HEK293 (cell line): ENCODE measurements around the gene SCYL1.
A peak's percentile ranks its signal among the peaks of the same experiment; 100 is the strongest.

ENCODE experiments used
- CTCF ChIA-PET: fragments of 350-600 bp; formaldehyde crosslinking; extraction: SDS; loops from one replicate; lab custom pipeline; 2021; ENCODE audit warnings: antibody characterized with exemption; lab: Yijun Ruan, JAX
- POLR2A ChIA-PET: fragments of 300-600 bp; formaldehyde crosslinking; extraction: SDS; loops from one replicate; lab custom pipeline; 2020; ENCODE audit warnings: antibody characterized with exemption, inconsistent platforms; lab: Yijun Ruan, JAX
- H3K27ac ChIP-seq: fragments of 200-500 bp; sonication (Bioruptor generic); 2 replicates; pipeline ENCODE4 v1.5.1; 2014; ENCODE audit warnings: low read depth, low read length, control low read depth, inconsistent platforms; ENCODE audit errors: extremely low read depth
- H3K36me3 ChIP-seq, 2 experiments: fragments of 200-500 bp in 1 of 2; sonication (Bioruptor generic) in 1 of 2; 1 replicate in 1 of 2; 2 replicates in 1 of 2; pipeline ENCODE4 v1.5.1; 2014 to 2017; ENCODE audit warnings: inconsistent platforms in 2 of 2, low read length in 2 of 2; ENCODE audit not compliant: control insufficient read depth in 2 of 2, insufficient read depth in 1 of 2
- H3K4me1 ChIP-seq: fragments of 200-500 bp; sonication (Bioruptor generic); 2 replicates; pipeline ENCODE4 v1.5.1; 2014; ENCODE audit warnings: mild to moderate bottlenecking, low read length, inconsistent platforms; ENCODE audit not compliant: control insufficient read depth, insufficient read depth
- H3K4me3 ChIP-seq: 2 replicates; pipeline ENCODE4 v1.5.1; 2011; ENCODE audit warnings: low read depth, mild to moderate bottlenecking, control low read depth, low read length, moderate library complexity
- H3K9me3 ChIP-seq: fragments of 200-500 bp; sonication (Bioruptor generic); 2 replicates; pipeline ENCODE4 v1.5.1; 2014; ENCODE audit warnings: low read depth, low read length, inconsistent platforms; ENCODE audit not compliant: control insufficient read depth, insufficient read depth
- GLIS1 ChIP-seq: fragments of 450-650 bp; formaldehyde crosslinking; IDR thresholded peaks from 2 replicates; pipeline ENCODE4 v1.5.1; 2016; ENCODE audit warnings: missing biosample characterization, missing genetic modification characterization
- HIC1 ChIP-seq: fragments of 450-650 bp; formaldehyde crosslinking; IDR thresholded peaks from 2 replicates; pipeline ENCODE4 v1.5.1; 2016; ENCODE audit warnings: missing biosample characterization, missing genetic modification characterization
- INSM2 ChIP-seq: fragments of 450-650 bp; formaldehyde crosslinking; IDR thresholded peaks from 2 replicates; pipeline ENCODE4 v1.5.1; 2016; ENCODE audit warnings: missing biosample characterization, missing genetic modification characterization
- PRDM10 ChIP-seq: fragments of 450-650 bp; formaldehyde crosslinking; IDR thresholded peaks from 2 replicates; pipeline ENCODE4 v1.5.1; 2016; ENCODE audit warnings: missing biosample characterization, missing genetic modification characterization
- RBAK ChIP-seq: fragments of 450-650 bp; formaldehyde crosslinking; IDR thresholded peaks from 2 replicates; pipeline ENCODE4 v1.5.1; 2016; ENCODE audit warnings: missing biosample characterization, missing genetic modification characterization
- REST ChIP-seq: fragments of 450-650 bp; formaldehyde crosslinking; IDR thresholded peaks from 2 replicates; pipeline ENCODE4 v1.5.1; 2016; ENCODE audit warnings: missing biosample characterization, missing genetic modification characterization
- SP2 ChIP-seq: fragments of 450-650 bp; formaldehyde crosslinking; IDR thresholded peaks from 2 replicates; pipeline ENCODE4 v1.5.1; 2016; ENCODE audit warnings: missing biosample characterization, missing genetic modification characterization
- YY1 ChIP-seq: fragments of 450-650 bp; formaldehyde crosslinking; IDR thresholded peaks from 2 replicates; pipeline ENCODE4 v1.5.1; 2018; ENCODE audit warnings: missing biosample characterization, missing genetic modification characterization
- ZFP41 ChIP-seq: fragments of 450-650 bp; formaldehyde crosslinking; IDR thresholded peaks from 2 replicates; pipeline ENCODE4 v1.5.1; 2016; ENCODE audit warnings: missing biosample characterization, missing genetic modification characterization, borderline replicate concordance
- ZNF133 ChIP-seq: fragments of 450-650 bp; formaldehyde crosslinking; IDR thresholded peaks from 2 replicates; pipeline ENCODE4 v1.5.1; 2016; ENCODE audit warnings: missing biosample characterization, missing genetic modification characterization
- ZNF157 ChIP-seq: fragments of 450-650 bp; formaldehyde crosslinking; IDR thresholded peaks from 2 replicates; pipeline ENCODE4 v1.5.1; 2016; ENCODE audit warnings: missing biosample characterization, missing genetic modification characterization
- ZNF19 ChIP-seq: fragments of 450-650 bp; formaldehyde crosslinking; IDR thresholded peaks from 2 replicates; pipeline ENCODE4; 2016; ENCODE audit warnings: missing biosample characterization, missing genetic modification characterization, low read depth
- ZNF214 ChIP-seq: fragments of 450-650 bp; formaldehyde crosslinking; IDR thresholded peaks from 2 replicates; pipeline ENCODE4 v1.5.1; 2017; ENCODE audit warnings: missing biosample characterization, mild to moderate bottlenecking, missing genetic modification characterization, borderline replicate concordance
- ZNF223 ChIP-seq: fragments of 450-650 bp; formaldehyde crosslinking; IDR thresholded peaks from 2 replicates; pipeline ENCODE4 v1.5.1; 2016; ENCODE audit warnings: missing biosample characterization, missing genetic modification characterization
- ZNF239 ChIP-seq: fragments of 450-650 bp; formaldehyde crosslinking; IDR thresholded peaks from 2 replicates; pipeline ENCODE4 v1.5.1; 2016; ENCODE audit warnings: missing biosample characterization, missing genetic modification characterization
- ZNF335 ChIP-seq: fragments of 450-650 bp; formaldehyde crosslinking; conservative IDR thresholded peaks from 2 replicates; pipeline ENCODE4 v1.5.1; 2016; ENCODE audit warnings: missing biosample characterization, missing genetic modification characterization
- ZNF341 ChIP-seq: fragments of 450-650 bp; formaldehyde crosslinking; IDR thresholded peaks from 2 replicates; pipeline ENCODE4; 2016; ENCODE audit warnings: low read depth, missing biosample characterization, missing genetic modification characterization
- ZNF362 ChIP-seq: fragments of 450-650 bp; formaldehyde crosslinking; IDR thresholded peaks from 2 replicates; pipeline ENCODE4 v1.5.1; 2016; ENCODE audit warnings: missing biosample characterization, missing genetic modification characterization
- ZNF391 ChIP-seq: fragments of 450-650 bp; formaldehyde crosslinking; IDR thresholded peaks from 2 replicates; pipeline ENCODE4 v1.5.1; 2016; ENCODE audit warnings: low read depth, missing biosample characterization, missing genetic modification characterization, borderline replicate concordance
- ZNF561 ChIP-seq: fragments of 450-650 bp; IDR thresholded peaks from 2 replicates; pipeline ENCODE4 v1.5.1; 2018; ENCODE audit warnings: missing biosample characterization, missing genetic modification characterization, borderline replicate concordance
- ZNF624 ChIP-seq: fragments of 450-650 bp; formaldehyde crosslinking; IDR thresholded peaks from 2 replicates; pipeline ENCODE4 v1.5.1; 2017; ENCODE audit warnings: missing biosample characterization, missing genetic modification characterization
- ZNF768 ChIP-seq: fragments of 450-650 bp; formaldehyde crosslinking; IDR thresholded peaks from 2 replicates; pipeline ENCODE4 v1.5.1; 2018; ENCODE audit warnings: missing biosample characterization, mild to moderate bottlenecking, missing genetic modification characterization

SCYL1 gene

GRCh38 chr11:65555693-65556231, 30.9 kb downstream of the SCYL1 start (continued):
- TF ChIP-seq HIC1 (tag by site-specific recombination), result no peak
- TF ChIP-seq INSM2 (tag by site-specific recombination), result 0 out of 2 replicates have a peak, but pooled peaks have one; percentile 6
- TF ChIP-seq ZNF624, result no peak
- TF ChIP-seq ZNF341 (tag by site-specific recombination), result no peak
- TF ChIP-seq ZNF223 (tag by site-specific recombination), result no peak
- TF ChIP-seq, all 188 proteins: peak for 13

GRCh38 chr11:65556470-65557279, 31.8 kb downstream of the SCYL1 start:
- peak overlapping the region; percentile 52 for H3K4me3 ChIP-seq
- ChIA-PET POLR2A (interaction anchor here (0.6 to 1.5 kb wide), 4 partner anchors 10 to 15 kb away, joined by 3 to 6 read pairs (median 5); partner anchors contain the start of gene ZNRD2), CTCF (interaction anchor here (0.6 to 1.8 kb wide), 6 partner anchors 12 to 225 kb away, joined by 3 to 8 read pairs (median 4); partner anchors contain the start of gene ZNRD2)
- peaks cover 19% of the 10 kb centered on the region for H3K4me1 ChIP-seq
- H3K36me3 ChIP-seq, result peaks cover 0 to 19% of the 10 kb centered on the region in 2 experiments; a peak in 2 of 3 replicates
- peak overlapping the region; percentile 81 for H3K27ac ChIP-seq
- H3K9me3 ChIP-seq, result no peaks in the 10 kb centered on the region
- TF ChIP-seq ZNF214 (tag by site-specific recombination) (no peak), RBAK (tag by site-specific recombination) (no peak), YY1 (no peak), ZNF239 (tag by site-specific recombination) (no peak), ZFP41 (tag by site-specific recombination) (no peak), REST (no peak), GLIS1 (tag by site-specific recombination) (0 out of 2 replicates have a peak, but pooled peaks have one; percentile 5), ZNF561 (tag by site-specific recombination) (no peak), ZNF19 (no peak), ZNF157 (no peak), ZNF391 (tag by site-specific recombination) (no peak), ZNF362 (tag by site-specific recombination) (no peak), ZNF768 (no peak), ZNF133 (tag by site-specific recombination) (no peak), SP2 (tag by site-specific recombination) (no peak), ZNF335 (0 out of 2 replicates have a peak, but pooled peaks have one; percentile 65), PRDM10 (0 out of 2 replicates have a peak, but pooled peaks have one; percentile 44)
